ENCODE results near the gene MRRF. TPM values are rescaled to one million over a fixed set of nuclear protein-coding genes. Genes with fewer than 3 reads are reported as not detected.
A peak's percentile ranks its signal among the peaks of the same experiment; 100 is the strongest.

MRRF gene
- total RNA-seq, 1 experiment from 2014 or later, result 45.7 TPM

DNA sequence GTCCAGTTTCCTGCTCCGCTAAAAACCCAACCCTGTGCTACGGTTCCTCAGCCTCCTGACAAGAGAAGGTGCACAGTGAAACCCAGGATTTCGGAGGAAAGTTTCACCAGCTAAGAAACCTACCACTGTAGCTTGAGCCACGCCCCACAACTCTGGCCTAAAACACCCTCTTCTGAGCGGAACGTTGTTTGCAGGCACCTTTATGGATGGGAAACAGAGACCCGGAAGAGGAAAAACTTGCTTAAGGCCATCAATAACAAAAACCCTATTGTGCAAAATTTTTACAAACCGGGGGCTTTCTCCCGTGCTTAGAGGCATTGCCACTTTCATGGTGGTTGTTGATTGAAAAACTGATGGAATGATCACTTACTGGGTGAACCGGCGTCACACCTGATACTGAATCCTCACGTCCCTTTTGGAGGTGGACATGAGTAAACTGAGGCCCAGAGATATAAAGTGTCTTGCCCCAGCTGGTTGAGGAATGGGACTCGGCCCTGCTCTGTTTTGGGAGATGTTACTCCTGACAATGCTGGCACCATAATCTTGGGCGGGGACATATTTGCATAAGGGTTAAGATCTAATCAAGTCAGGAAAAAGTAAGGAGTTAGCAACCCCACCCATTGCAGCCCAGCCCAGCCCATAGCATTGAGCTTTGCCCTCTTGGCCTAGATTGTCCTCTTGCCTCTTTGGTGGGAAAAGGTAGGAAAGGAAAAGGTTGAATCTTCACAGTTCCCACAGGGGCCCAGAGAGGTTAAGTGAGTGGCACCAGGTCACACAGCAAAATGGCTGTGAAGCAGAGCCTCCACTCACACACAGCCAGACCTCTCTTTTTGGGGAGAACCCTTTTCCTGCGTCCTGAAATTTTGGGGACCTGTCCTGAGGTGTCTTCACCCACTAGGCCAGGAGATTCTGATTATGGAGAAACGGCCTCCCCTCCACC lies 82.9 kb downstream of the MRRF start:
- peak; percentile 9 for DNase-seq
- Mint-ChIP-seq H3K36me3 (ENCODE audit: insufficient read depth, unreplicated experiment) (peaks cover 4% of the 10 kb centered on the region), H3K9me3 (ENCODE audit: low read depth, unreplicated experiment) (no peaks in the 10 kb centered on the region), H3K4me1 (ENCODE audit: low read depth, unreplicated experiment) (peaks cover 8% of the 10 kb centered on the region), H3K27ac (ENCODE audit: unreplicated experiment) (no peak overlapping the region), H3K27me3 (ENCODE audit: unreplicated experiment) (peaks cover 38% of the 10 kb centered on the region), H3K4me3 (ENCODE audit: low read depth, unreplicated experiment) (peak overlapping the region; percentile 62)
- CTCF ChIA-PET, result interaction anchor here (0.6 to 0.9 kb wide), 2 partner anchors 223 to 248 kb away, joined by 3 read pairs; no protein-coding TSS in a partner anchor
- intact Hi-C loops (cut with micrococcal nuclease; ENCODE audit: unreplicated experiment), result no loop called here
- BruUV-seq (replicated peaks), result no TSS peak
- TF ChIP-seq, protein P1, sequence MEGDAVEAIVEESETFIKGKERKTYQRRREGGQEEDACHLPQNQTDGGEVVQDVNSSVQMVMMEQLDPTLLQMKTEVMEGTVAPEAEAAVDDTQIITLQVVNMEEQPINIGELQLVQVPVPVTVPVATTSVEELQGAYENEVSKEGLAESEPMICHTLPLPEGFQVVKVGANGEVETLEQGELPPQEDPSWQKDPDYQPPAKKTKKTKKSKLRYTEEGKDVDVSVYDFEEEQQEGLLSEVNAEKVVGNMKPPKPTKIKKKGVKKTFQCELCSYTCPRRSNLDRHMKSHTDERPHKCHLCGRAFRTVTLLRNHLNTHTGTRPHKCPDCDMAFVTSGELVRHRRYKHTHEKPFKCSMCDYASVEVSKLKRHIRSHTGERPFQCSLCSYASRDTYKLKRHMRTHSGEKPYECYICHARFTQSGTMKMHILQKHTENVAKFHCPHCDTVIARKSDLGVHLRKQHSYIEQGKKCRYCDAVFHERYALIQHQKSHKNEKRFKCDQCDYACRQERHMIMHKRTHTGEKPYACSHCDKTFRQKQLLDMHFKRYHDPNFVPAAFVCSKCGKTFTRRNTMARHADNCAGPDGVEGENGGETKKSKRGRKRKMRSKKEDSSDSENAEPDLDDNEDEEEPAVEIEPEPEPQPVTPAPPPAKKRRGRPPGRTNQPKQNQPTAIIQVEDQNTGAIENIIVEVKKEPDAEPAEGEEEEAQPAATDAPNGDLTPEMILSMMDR (IDR thresholded peaks at IDR 0.05; ENCODE audit: unreplicated experiment), result no peak

DNA sequence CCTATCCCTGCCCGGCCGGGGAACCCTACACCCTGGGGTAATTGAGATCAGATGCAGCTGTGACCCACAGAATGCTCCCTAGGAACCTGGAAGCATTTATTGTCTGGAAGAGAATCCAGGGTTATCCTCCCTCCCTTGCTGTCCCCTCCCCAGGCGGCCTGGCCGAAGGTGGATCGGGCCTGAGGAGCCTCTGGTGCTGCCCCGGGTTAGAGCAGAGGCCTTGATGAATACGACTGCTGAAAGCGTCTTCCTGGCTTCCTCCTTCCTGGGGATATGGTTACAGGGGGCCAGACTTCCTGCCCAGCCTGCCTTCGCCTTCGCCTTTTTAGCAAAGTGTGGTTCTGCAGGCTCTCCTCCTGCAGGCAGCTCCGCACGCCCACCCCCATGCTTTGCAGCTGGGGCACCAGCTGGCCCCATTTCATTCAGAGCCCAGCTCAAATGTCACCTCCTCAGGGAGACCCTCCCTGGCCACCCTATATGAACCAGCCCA lies 83.7 kb downstream of the MRRF start:
- CTCF ChIA-PET, result interaction anchor here (0.9 kb wide), 1 partner anchor 249 kb away, joined by 3 read pairs; no protein-coding TSS in a partner anchor
- intact Hi-C loops (cut with micrococcal nuclease; ENCODE audit: unreplicated experiment), result no loop called here
- peaks cover 4% of the 10 kb centered on the region for H3K36me3 Mint-ChIP-seq (ENCODE audit: insufficient read depth, unreplicated experiment)
- no peak for DNase-seq
- peaks cover 8% of the 10 kb centered on the region for H3K4me1 Mint-ChIP-seq (ENCODE audit: low read depth, unreplicated experiment)
- H3K27ac Mint-ChIP-seq (ENCODE audit: unreplicated experiment), result no peak overlapping the region
- no peak overlapping the region for H3K4me3 Mint-ChIP-seq (ENCODE audit: low read depth, unreplicated experiment)
- TF ChIP-seq, protein P1 (IDR thresholded peaks at IDR 0.05; ENCODE audit: unreplicated experiment), result no peak
- BruUV-seq (replicated peaks), result no TSS peak
- no peaks in the 10 kb centered on the region for H3K9me3 Mint-ChIP-seq (ENCODE audit: low read depth, unreplicated experiment)
- H3K27me3 Mint-ChIP-seq (ENCODE audit: unreplicated experiment), result peaks cover 37% of the 10 kb centered on the region

DNA sequence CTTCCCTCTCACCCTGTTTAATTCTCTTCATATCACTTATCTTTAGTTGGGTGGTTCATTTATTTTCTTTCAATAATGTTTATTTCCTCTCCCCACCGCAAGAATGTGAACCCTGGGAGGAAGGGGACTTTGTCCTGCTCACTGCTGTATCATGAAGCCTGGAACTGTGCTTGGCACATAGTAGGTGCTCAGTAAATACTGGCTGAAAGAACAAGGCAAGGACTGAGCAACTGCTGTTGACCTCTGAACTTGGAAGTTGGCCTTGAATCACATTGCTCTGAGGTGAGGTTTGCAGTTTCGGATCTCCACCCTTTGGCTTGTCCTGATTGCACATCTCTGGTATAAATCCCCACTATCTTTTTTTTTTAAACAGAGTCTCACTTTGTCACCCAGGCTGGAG lies 84.1 kb downstream of the MRRF start:
- H3K4me3 Mint-ChIP-seq (ENCODE audit: low read depth, unreplicated experiment), result no peak overlapping the region
- BruUV-seq (replicated peaks), result no TSS peak
- H3K4me1 Mint-ChIP-seq (ENCODE audit: low read depth, unreplicated experiment), result peaks cover 8% of the 10 kb centered on the region
- H3K27ac Mint-ChIP-seq (ENCODE audit: unreplicated experiment), result no peak overlapping the region
- CTCF ChIA-PET, result interaction anchor here (0.9 kb wide), 1 partner anchor 250 kb away, joined by 3 read pairs; no protein-coding TSS in a partner anchor
- H3K9me3 Mint-ChIP-seq (ENCODE audit: low read depth, unreplicated experiment), result no peaks in the 10 kb centered on the region
- peaks cover 4% of the 10 kb centered on the region for H3K36me3 Mint-ChIP-seq (ENCODE audit: insufficient read depth, unreplicated experiment)
- TF ChIP-seq, protein P1 (IDR thresholded peaks at IDR 0.05; ENCODE audit: unreplicated experiment), result no peak
- intact Hi-C loops (cut with micrococcal nuclease; ENCODE audit: unreplicated experiment), result no loop called here
- H3K27me3 Mint-ChIP-seq (ENCODE audit: unreplicated experiment), result peaks cover 33% of the 10 kb centered on the region
- DNase-seq, result no peak

GRCh38 chr9:122349201-122349600 lies 84.5 kb downstream of the MRRF start:
- CTCF ChIA-PET, result interaction anchor here (1.7 to 1.9 kb wide), 2 partner anchors 224 to 250 kb away, joined by 19 to 44 read pairs; no protein-coding TSS in a partner anchor
- no peak for DNase-seq
- TF ChIP-seq, protein P1 (IDR thresholded peaks at IDR 0.05; ENCODE audit: unreplicated experiment), result no peak
- no TSS peak for BruUV-seq (replicated peaks)
- Mint-ChIP-seq H3K9me3 (ENCODE audit: low read depth, unreplicated experiment) (no peaks in the 10 kb centered on the region), H3K4me1 (ENCODE audit: low read depth, unreplicated experiment) (peaks cover 8% of the 10 kb centered on the region), H3K27me3 (ENCODE audit: unreplicated experiment) (peaks cover 29% of the 10 kb centered on the region), H3K27ac (ENCODE audit: unreplicated experiment) (no peak overlapping the region), H3K4me3 (ENCODE audit: low read depth, unreplicated experiment) (no peak overlapping the region), H3K36me3 (ENCODE audit: insufficient read depth, unreplicated experiment) (peaks cover 2% of the 10 kb centered on the region)
- intact Hi-C loops (cut with micrococcal nuclease; ENCODE audit: unreplicated experiment), result no loop called here

All from Calu3 (cell line).